ENCODE data around the gene WWOX. TPM values are rescaled to one million over a fixed set of nuclear protein-coding genes. Genes with fewer than 3 reads are reported as not detected.
"Not testable (repeated sequence)": the region's sequence is repeated elsewhere in the genome, so short reads cannot be mapped to it uniquely, and the experiment has no call there.

Gene WWOX
- polyA plus RNA-seq, 1 donor (not counting 4 experiments of a cell fraction or from before 2014, with no cell fraction given), result 5.1 TPM

GRCh38 chr16:79253100-79253631 is 1153.7 kb downstream of the WWOX start:
- TF ChIP-seq EZH2 (IDR thresholded peaks at IDR 0.05; ENCODE audit: low read length) (no peak), CTCF (optimal IDR thresholded peaks at IDR 0.05 in 1 of 3, IDR thresholded peaks at IDR 0.05 in 1 of 3, conservative IDR thresholded peaks at IDR 0.05 in 1 of 3; ENCODE audit: extremely low read depth in 1 of 3, insufficient read depth in 2 of 3, low read length in 3 of 3) (no peak)
- Histone ChIP-seq H3K4me3 (ENCODE audit: control insufficient read depth in 2 of 3, extremely low read depth in 1 of 3, insufficient read depth in 2 of 3, low read depth in 1 of 3, low read length in 3 of 3) (no peak overlapping the region), H3K79me2 (ENCODE audit: control insufficient read depth, insufficient read depth, low read length) (no peaks in the 10 kb centered on the region), H3K4me2 (ENCODE audit: control insufficient read depth, extremely low read depth, insufficient read depth, low read depth, low read length) (no peak overlapping the region), H2AFZ (ENCODE audit: control insufficient read depth, low read length) (no peak overlapping the region), H3K4me1 (ENCODE audit: control insufficient read depth, extremely low read depth, insufficient read depth, low read length) (no peaks in the 10 kb centered on the region), H3K27me3 (ENCODE audit: control insufficient read depth, extremely low read depth, insufficient read depth, low read length) (no peaks in the 10 kb centered on the region), H3K36me3 (ENCODE audit: control insufficient read depth in 2 of 2, extremely low read depth in 1 of 2, insufficient read depth in 2 of 2, low read length in 2 of 2) (no peaks in the 10 kb centered on the region), H3K9me1 (ENCODE audit: control insufficient read depth, extremely low read depth, insufficient read depth, low read length) (no peaks in the 10 kb centered on the region), H3K27ac (ENCODE audit: control insufficient read depth, insufficient read depth, low read length) (no peak overlapping the region), H4K20me1 (ENCODE audit: control insufficient read depth, extremely low read depth, insufficient read depth, low read length) (no peaks in the 10 kb centered on the region), H3K9ac (ENCODE audit: control insufficient read depth, extremely low read depth, insufficient read depth, low read length) (no peak overlapping the region), H3K9me3 (ENCODE audit: control insufficient read depth, low read depth, low read length) (no peaks in the 10 kb centered on the region)
- DNase-seq (ENCODE audit: low read depth, low spot score) (no peak), FAIRE-seq (no peak)
- dilution Hi-C loops (cut with MboI; ENCODE audit: extremely low pct_ligation_motif_present, low sequenced_read_pairs), result no loop called here

- no peak overlapping the region for H3K27ac ChIP-seq (ENCODE audit: control insufficient read depth, insufficient read depth, low read length)
- no peaks in the 10 kb centered on the region for H4K20me1 ChIP-seq (ENCODE audit: control insufficient read depth, extremely low read depth, insufficient read depth, low read length)
- no peak overlapping the region for H2AFZ ChIP-seq (ENCODE audit: control insufficient read depth, low read length)
- no peaks in the 10 kb centered on the region for H3K27me3 ChIP-seq (ENCODE audit: control insufficient read depth, extremely low read depth, insufficient read depth, low read length)
- H3K9me3 ChIP-seq (ENCODE audit: control insufficient read depth, low read depth, low read length), result no peaks in the 10 kb centered on the region
- no peaks in the 10 kb centered on the region for H3K79me2 ChIP-seq (ENCODE audit: control insufficient read depth, insufficient read depth, low read length)
- FAIRE-seq (no peak), DNase-seq (ENCODE audit: low read depth, low spot score) (no peak)
- H3K4me1 ChIP-seq (ENCODE audit: control insufficient read depth, extremely low read depth, insufficient read depth, low read length), result no peaks in the 10 kb centered on the region
- H3K9ac ChIP-seq (ENCODE audit: control insufficient read depth, extremely low read depth, insufficient read depth, low read length), result no peak overlapping the region
- no peak overlapping the region for H3K4me2 ChIP-seq (ENCODE audit: control insufficient read depth, extremely low read depth, insufficient read depth, low read depth, low read length)
- H3K9me1 ChIP-seq (ENCODE audit: control insufficient read depth, extremely low read depth, insufficient read depth, low read length), result no peaks in the 10 kb centered on the region
- H3K36me3 ChIP-seq (ENCODE audit: control insufficient read depth in 2 of 2, extremely low read depth in 1 of 2, insufficient read depth in 2 of 2, low read length in 2 of 2), result no peaks in the 10 kb centered on the region
- no peak for TF ChIP-seq EZH2 (IDR thresholded peaks at IDR 0.05; ENCODE audit: low read length)
- no peak for TF ChIP-seq CTCF (optimal IDR thresholded peaks at IDR 0.05 in 1 of 3, IDR thresholded peaks at IDR 0.05 in 1 of 3, conservative IDR thresholded peaks at IDR 0.05 in 1 of 3; ENCODE audit: extremely low read depth in 1 of 3, insufficient read depth in 2 of 3, low read length in 3 of 3)
- dilution Hi-C loops (cut with MboI; ENCODE audit: extremely low pct_ligation_motif_present, low sequenced_read_pairs), result no loop called here
- H3K4me3 ChIP-seq (ENCODE audit: control insufficient read depth in 2 of 3, extremely low read depth in 1 of 3, insufficient read depth in 2 of 3, low read depth in 1 of 3, low read length in 3 of 3), result no peak overlapping the region
Observed at GRCh38 chr16:79257953-79258490, 1158.6 kb downstream of the WWOX start.

GRCh38 chr16:79260890-79261289 is 1161.4 kb downstream of the WWOX start:
- H3K9me1 ChIP-seq (ENCODE audit: control insufficient read depth, extremely low read depth, insufficient read depth, low read length); H3K79me2 ChIP-seq (ENCODE audit: control insufficient read depth, insufficient read depth, low read length); H3K4me3 ChIP-seq (ENCODE audit: control insufficient read depth in 2 of 3, extremely low read depth in 1 of 3, insufficient read depth in 2 of 3, low read depth in 1 of 3, low read length in 3 of 3); H3K4me1 ChIP-seq (ENCODE audit: control insufficient read depth, extremely low read depth, insufficient read depth, low read length); DNase-seq (ENCODE audit: low read depth, low spot score); H2AFZ ChIP-seq (ENCODE audit: control insufficient read depth, low read length); FAIRE-seq; H3K9ac ChIP-seq (ENCODE audit: control insufficient read depth, extremely low read depth, insufficient read depth, low read length); H3K36me3 ChIP-seq (ENCODE audit: control insufficient read depth in 2 of 2, extremely low read depth in 1 of 2, insufficient read depth in 2 of 2, low read length in 2 of 2); H3K4me2 ChIP-seq (ENCODE audit: control insufficient read depth, extremely low read depth, insufficient read depth, low read depth, low read length); H3K27me3 ChIP-seq (ENCODE audit: control insufficient read depth, extremely low read depth, insufficient read depth, low read length); H3K9me3 ChIP-seq (ENCODE audit: control insufficient read depth, low read depth, low read length); dilution Hi-C loops (cut with MboI; ENCODE audit: extremely low pct_ligation_motif_present, low sequenced_read_pairs); H3K27ac ChIP-seq (ENCODE audit: control insufficient read depth, insufficient read depth, low read length); H4K20me1 ChIP-seq (ENCODE audit: control insufficient read depth, extremely low read depth, insufficient read depth, low read length): not testable (repeated sequence)

Data from keratinocyte (primary cell).